Neuronal stem cell (in vitro differentiated cells): ENCODE data around the gene DLK1.
A peak's percentile ranks its signal among the peaks of the same experiment; 100 is the strongest.

ENCODE experiments used
- DNase-seq: peaks from one replicate; pipeline ENCODE4 v3.0.0-alpha.2; 2013; ENCODE audit warnings: low spot score
- H2AFZ ChIP-seq: one replicate; pipeline ENCODE4 v1.6.1; 2013; ENCODE audit warnings: mild to moderate bottlenecking, low read length, inconsistent platforms
- H2AK5ac ChIP-seq: 2 replicates; pipeline ENCODE4 v1.6.1; 2013; ENCODE audit warnings: low read depth, mild to moderate bottlenecking, inconsistent platforms, low read length, moderate library complexity, mixed read lengths
- H2BK120ac ChIP-seq: 2 replicates; pipeline ENCODE4 v1.6.1; 2013; ENCODE audit warnings: low read depth, mild to moderate bottlenecking, inconsistent platforms, low read length, moderate library complexity, mixed read lengths
- H2BK12ac ChIP-seq: one replicate; pipeline ENCODE4 v1.6.1; 2013; ENCODE audit warnings: low read length, inconsistent platforms
- H2BK15ac ChIP-seq: 2 replicates; pipeline ENCODE4 v1.6.1; 2013; ENCODE audit warnings: mild to moderate bottlenecking, low read length, inconsistent platforms, mixed read lengths
- H2BK5ac ChIP-seq: one replicate; pipeline ENCODE4 v1.6.1; 2013; ENCODE audit warnings: inconsistent platforms, mild to moderate bottlenecking, low read length, moderate library complexity
- H3K14ac ChIP-seq: one replicate; pipeline ENCODE4 v1.6.1; 2013; ENCODE audit warnings: low read length, inconsistent platforms
- H3K18ac ChIP-seq: 2 replicates; pipeline ENCODE4 v1.6.1; 2013; ENCODE audit warnings: low read length, inconsistent platforms
- H3K23ac ChIP-seq: 2 replicates; pipeline ENCODE4 v1.6.1; 2013; ENCODE audit warnings: low read depth, mild to moderate bottlenecking, mixed read lengths, low read length, inconsistent platforms; ENCODE audit not compliant: poor library complexity
- H3K27ac ChIP-seq: replicated peaks from 3 replicates; pipeline ENCODE4 v1.5.1; 2013; ENCODE audit warnings: low read length, inconsistent platforms
- H3K27me3 ChIP-seq, 3 experiments: 2 replicates each; pipeline ENCODE4 v1.6.1; 2013; ENCODE audit warnings: low read length in 3 of 3, mild to moderate bottlenecking in 2 of 3, inconsistent platforms in 1 of 3, low read depth in 1 of 3, mixed read lengths in 1 of 3, moderate library complexity in 1 of 3; ENCODE audit not compliant: control insufficient read depth in 3 of 3, insufficient read depth in 3 of 3
- H3K36me3 ChIP-seq, 2 donors: replicated peaks in 1 of 2; 2 replicates each; pipeline ENCODE4 v1.6.1; 2013; ENCODE audit warnings: low read length in 2 of 2; ENCODE audit not compliant: control insufficient read depth in 2 of 2, insufficient read depth in 2 of 2
- H3K4ac ChIP-seq: 2 replicates; pipeline ENCODE4 v1.6.1; 2013; ENCODE audit warnings: inconsistent platforms, mild to moderate bottlenecking, low read length, moderate library complexity
- H3K4me1 ChIP-seq, 2 donors: 1 replicate in 1 of 2; 2 replicates in 1 of 2; pipeline ENCODE4 v1.6.1; 2013; ENCODE audit warnings: low read length in 2 of 2, low read depth in 1 of 2; ENCODE audit not compliant: control insufficient read depth in 2 of 2, insufficient read depth in 1 of 2
- H3K4me2 ChIP-seq: one replicate; pipeline ENCODE4 v1.6.1; 2013; ENCODE audit warnings: mild to moderate bottlenecking, low read length, inconsistent platforms; ENCODE audit not compliant: insufficient read depth, poor library complexity, severe bottlenecking
- H3K4me3 ChIP-seq, 2 donors: 2 replicates each; pipeline ENCODE4 v1.5.1; 2013; ENCODE audit warnings: low read length in 2 of 2, mild to moderate bottlenecking in 2 of 2, inconsistent platforms in 1 of 2, moderate library complexity in 1 of 2
- H3K79me1 ChIP-seq: one replicate; pipeline ENCODE4 v1.6.1; 2013; ENCODE audit warnings: low read depth, mild to moderate bottlenecking, inconsistent platforms, low read length, moderate library complexity
- H3K9ac ChIP-seq: one replicate; pipeline ENCODE4 v1.6.1; 2013; ENCODE audit warnings: mild to moderate bottlenecking, low read depth, low read length, inconsistent platforms; ENCODE audit not compliant: poor library complexity
- H3K9me3 ChIP-seq, 2 donors: replicated peaks in 1 of 2; 2 replicates each; pipeline versions ENCODE3 to v1.6.1; 2013; ENCODE audit warnings: low read length in 2 of 2, mild to moderate bottlenecking in 2 of 2, inconsistent platforms in 1 of 2, low read depth in 1 of 2, mixed read lengths in 1 of 2, moderate library complexity in 1 of 2; ENCODE audit not compliant: control insufficient read depth in 2 of 2, insufficient read depth in 1 of 2
- H4K8ac ChIP-seq: one replicate; pipeline ENCODE4 v1.6.1; 2013; ENCODE audit warnings: low read depth, mild to moderate bottlenecking, inconsistent platforms, low read length, moderate library complexity
- H4K91ac ChIP-seq: one replicate; pipeline ENCODE4 v1.6.1; 2013; ENCODE audit warnings: low read length, low read depth, mild to moderate bottlenecking, inconsistent platforms; ENCODE audit not compliant: poor library complexity
- WGBS, 2 donors: extraction: QIAGEN DNeasy Blood & Tissue Kit; methylation state at CpG; one replicate each; pipeline ENCODE4 v1.1.7; 2013; ENCODE audit warnings: missing lambda C conversion rate in 2 of 2, mixed read lengths in 1 of 2; ENCODE audit not compliant: insufficient read length in 2 of 2, insufficient replicate concordance in 1 of 2; ENCODE audit errors: extremely low coverage in 2 of 2; 5-methylcytosine and 5-hydroxymethylcytosine counted together

The DLK1 gene

GRCh38 chr14:100746326-100746725, 19.6 kb downstream of the DLK1 start:
- Histone ChIP-seq H3K4ac (no peak overlapping the region), H3K27ac (no peak overlapping the region), H3K27me3 (no peaks in the 10 kb centered on the region), H3K9ac (no peak overlapping the region), H3K4me2 (no peak overlapping the region), H3K14ac (no peak overlapping the region), H4K91ac (no peak overlapping the region), H3K79me1 (no peaks in the 10 kb centered on the region), H2AK5ac (no peak overlapping the region), H2BK12ac (no peak overlapping the region), H4K8ac (no peak overlapping the region), H3K4me3 (no peak overlapping the region), H3K18ac (no peak overlapping the region), H3K9me3 (no peaks in the 10 kb centered on the region), H3K4me1 (no peaks in the 10 kb centered on the region), H2BK15ac (no peak overlapping the region), H2BK5ac (no peak overlapping the region), H3K23ac (no peak overlapping the region), H2AFZ (no peak overlapping the region), H2BK120ac (no peak overlapping the region), H3K36me3 (no peaks in the 10 kb centered on the region)
- no peak for DNase-seq

DNA sequence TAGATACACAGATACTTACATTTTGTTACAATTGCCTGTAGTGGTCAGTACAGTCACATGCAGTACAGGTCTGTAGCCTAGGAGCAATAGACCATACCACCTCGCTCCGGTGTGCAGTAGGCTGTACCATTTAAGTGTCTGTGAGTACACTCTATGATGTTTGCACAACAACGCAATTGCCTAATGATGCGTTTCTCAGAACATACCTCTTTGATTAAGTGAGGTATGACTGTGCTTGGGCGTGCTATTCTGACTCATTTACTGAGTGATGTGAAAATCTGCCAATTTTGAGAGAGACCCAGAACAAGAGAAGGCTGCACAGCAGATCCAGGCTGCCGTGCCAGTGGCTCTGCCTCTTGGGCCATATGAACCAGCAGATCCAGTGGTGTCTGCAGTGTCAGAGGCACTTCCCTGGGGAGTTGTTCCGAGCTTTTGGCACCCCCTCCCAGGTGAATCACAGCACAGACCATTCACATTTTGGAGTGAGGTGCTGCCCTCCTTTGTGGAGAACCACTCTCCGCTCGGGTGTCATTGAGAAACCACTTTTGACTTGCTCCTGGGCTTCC, 20.4 kb downstream of the DLK1 start:
- Histone ChIP-seq H2BK5ac (no peak overlapping the region), H3K36me3 (no peaks in the 10 kb centered on the region), H4K91ac (peak overlapping the region; percentile 56), H3K9me3 (no peaks in the 10 kb centered on the region), H3K14ac (no peak overlapping the region), H3K23ac (peak overlapping the region; percentile 17), H2AK5ac (no peak overlapping the region), H2BK12ac (no peak overlapping the region), H3K4me2 (no peak overlapping the region), H3K4me1 (no peaks in the 10 kb centered on the region), H2BK15ac (peak overlapping the region; percentile 69), H2BK120ac (no peak overlapping the region), H2AFZ (no peak overlapping the region), H3K27me3 (no peaks in the 10 kb centered on the region), H3K27ac (no peak overlapping the region), H3K79me1 (no peaks in the 10 kb centered on the region), H3K4me3 (no peak overlapping the region), H3K4ac (no peak overlapping the region), H3K18ac (peak overlapping the region; percentile 32), H4K8ac (no peak overlapping the region), H3K9ac (no peak overlapping the region)
- DNase-seq: no peak
- no CpG with 5 or more reads among the region's 9 CpGs for WGBS, 2 donors

DNA sequence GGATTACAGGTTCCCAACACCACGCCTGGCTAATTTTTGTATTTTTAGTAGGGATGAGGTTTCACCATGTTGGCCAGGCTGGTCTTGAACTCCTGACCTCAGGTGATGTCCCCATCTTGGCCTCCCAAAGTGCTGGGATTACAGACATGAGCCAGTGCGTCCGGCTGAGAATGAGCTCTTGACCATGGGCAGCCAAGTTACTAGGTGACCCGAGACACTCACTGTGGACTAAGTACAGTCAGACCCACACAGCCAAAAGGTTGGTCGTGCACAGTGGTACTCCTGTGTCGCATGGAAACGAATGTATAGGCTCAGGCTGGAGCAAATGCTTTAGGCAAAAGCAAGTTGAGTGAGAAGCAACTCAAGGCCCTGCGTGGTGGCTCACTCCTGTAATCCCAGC, 21.0 kb downstream of the DLK1 start:
- Histone ChIP-seq H3K14ac (no peak overlapping the region), H2BK120ac (no peak overlapping the region), H4K8ac (no peak overlapping the region), H3K18ac (peak overlapping the region; percentile 74), H3K27ac (no peak overlapping the region), H3K9ac (no peak overlapping the region), H3K79me1 (no peaks in the 10 kb centered on the region), H3K4ac (peak overlapping the region; percentile 4), H3K4me3 (no peak overlapping the region), H3K4me2 (no peak overlapping the region), H4K91ac (no peak overlapping the region), H2AFZ (no peak overlapping the region), H3K27me3 (no peaks in the 10 kb centered on the region), H2BK5ac (no peak overlapping the region), H2BK15ac (no peak overlapping the region), H3K23ac (no peak overlapping the region), H3K4me1 (no peaks in the 10 kb centered on the region), H3K36me3 (no peaks in the 10 kb centered on the region), H2AK5ac (no peak overlapping the region), H2BK12ac (no peak overlapping the region), H3K9me3 (no peaks in the 10 kb centered on the region)
- WGBS, 2 donors: no CpG with 5 or more reads among the region's 8 CpGs
- DNase-seq: no peak

DNA sequence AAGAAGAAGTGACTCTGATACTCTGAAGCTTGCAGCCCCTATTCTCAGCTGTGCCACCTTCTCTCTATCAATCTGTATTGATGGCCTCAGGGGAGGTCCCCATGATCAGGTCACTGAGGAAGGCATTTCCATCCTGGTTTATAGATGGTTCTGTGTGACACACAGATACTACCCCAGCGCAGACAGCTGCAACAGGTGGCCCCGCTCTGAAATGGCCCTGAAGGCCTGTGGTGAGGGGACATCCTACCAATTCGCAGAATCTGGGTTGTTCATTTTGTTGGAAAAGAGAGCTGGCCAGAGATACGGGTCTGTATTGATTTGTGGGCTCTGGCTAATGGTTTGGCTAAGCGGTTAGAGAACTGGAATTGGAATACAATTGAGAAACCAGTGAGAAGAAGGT, 21.7 kb downstream of the DLK1 start:
- H2AFZ ChIP-seq: no peak overlapping the region
- no peak overlapping the region for H2BK120ac ChIP-seq
- H3K4me3 ChIP-seq: no peak overlapping the region
- no peaks in the 10 kb centered on the region for H3K4me1 ChIP-seq
- no peaks in the 10 kb centered on the region for H3K79me1 ChIP-seq
- H2BK15ac ChIP-seq: no peak overlapping the region
- H2BK5ac ChIP-seq: no peak overlapping the region
- H3K27ac ChIP-seq: no peak overlapping the region
- peak overlapping the region; percentile 49 for H2BK12ac ChIP-seq
- no peaks in the 10 kb centered on the region for H3K9me3 ChIP-seq
- no peaks in the 10 kb centered on the region for H3K27me3 ChIP-seq
- H3K23ac ChIP-seq: no peak overlapping the region
- no peak overlapping the region for H3K4me2 ChIP-seq
- no peak for DNase-seq
- no CpG with 5 or more reads among the region's 5 CpGs for WGBS, 2 donors
- no peak overlapping the region for H3K4ac ChIP-seq
- H4K8ac ChIP-seq: no peak overlapping the region
- H3K9ac ChIP-seq: no peak overlapping the region
- peak overlapping the region; percentile 61 for H3K18ac ChIP-seq
- H3K36me3 ChIP-seq: no peaks in the 10 kb centered on the region
- no peak overlapping the region for H4K91ac ChIP-seq
- H3K14ac ChIP-seq: no peak overlapping the region
- no peak overlapping the region for H2AK5ac ChIP-seq
